ENCODE measurements around the gene KIF18B. TPM values are rescaled to one million over a fixed set of nuclear protein-coding genes. Genes with fewer than 3 reads are reported as not detected.

Gene KIF18B
- total and polyA plus RNA-seq, 2 of the 13 experiments (the other 11 are each of a cell fraction or from before 2014, with no cell fraction given): 15.2 to 15.3 TPM

DNA sequence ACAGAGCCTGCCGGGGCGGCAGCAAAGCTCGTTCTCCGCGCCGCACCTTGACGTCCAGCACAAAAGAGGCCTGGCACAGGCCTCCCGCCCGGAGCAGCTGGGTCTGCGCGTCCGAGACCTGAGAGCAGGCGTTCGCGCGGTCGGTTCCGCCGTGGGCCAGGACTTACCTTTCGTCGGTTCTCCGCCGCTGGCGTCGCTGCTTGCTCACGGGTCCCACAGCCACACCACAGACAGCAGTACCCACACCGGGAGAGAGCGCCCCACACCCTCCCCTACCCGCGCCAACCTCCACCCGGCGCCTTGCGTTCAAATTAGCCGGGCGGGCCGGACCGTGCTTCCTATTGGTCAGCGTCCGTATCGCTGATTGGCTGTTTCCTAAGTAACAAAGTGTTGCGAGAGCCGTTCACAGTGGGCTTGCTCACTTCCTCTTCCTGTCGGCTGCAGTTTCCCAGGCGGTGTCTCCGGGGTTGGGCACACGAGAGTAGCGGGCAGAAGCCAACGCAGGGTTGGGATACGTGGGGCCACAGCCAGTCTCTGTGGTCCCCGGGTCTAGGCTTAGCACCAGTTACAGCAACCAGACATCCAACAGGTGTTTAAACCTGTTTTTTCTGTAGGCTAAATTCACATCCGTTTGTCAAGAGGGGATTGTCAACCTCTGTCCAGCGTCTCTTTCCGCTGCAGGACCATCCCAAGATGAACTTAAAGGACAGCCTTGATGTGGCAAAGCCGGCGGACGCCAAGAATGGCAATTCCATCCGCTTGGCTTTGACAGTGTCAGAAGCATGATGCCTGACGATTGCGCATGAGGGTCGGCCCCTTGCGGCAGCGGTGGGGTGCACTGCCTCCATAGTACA is at the start of gene KIF18B (continued):
- TF ChIP-seq, protein P1, sequence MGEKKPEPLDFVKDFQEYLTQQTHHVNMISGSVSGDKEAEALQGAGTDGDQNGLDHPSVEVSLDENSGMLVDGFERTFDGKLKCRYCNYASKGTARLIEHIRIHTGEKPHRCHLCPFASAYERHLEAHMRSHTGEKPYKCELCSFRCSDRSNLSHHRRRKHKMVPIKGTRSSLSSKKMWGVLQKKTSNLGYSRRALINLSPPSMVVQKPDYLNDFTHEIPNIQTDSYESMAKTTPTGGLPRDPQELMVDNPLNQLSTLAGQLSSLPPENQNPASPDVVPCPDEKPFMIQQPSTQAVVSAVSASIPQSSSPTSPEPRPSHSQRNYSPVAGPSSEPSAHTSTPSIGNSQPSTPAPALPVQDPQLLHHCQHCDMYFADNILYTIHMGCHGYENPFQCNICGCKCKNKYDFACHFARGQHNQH (CRISPR knock-in tag; IDR thresholded peaks at IDR 0.05): peak; percentile 55; the same call in 1 of the 2 replicates
- TF ChIP-seq ZNF576 (CRISPR knock-in tag; IDR thresholded peaks at IDR 0.05): peak; percentile 68; the same call in 1 of the 2 replicates
- TF ChIP-seq YEATS2 (CRISPR knock-in tag; IDR thresholded peaks at IDR 0.05; ENCODE audit: borderline replicate concordance): peak; percentile 88; the same call in 1 of the 2 replicates
- 0 out of 2 replicates have a peak, but pooled peaks have one; percentile 61 for TF ChIP-seq ZNF337 (CRISPR knock-in tag; IDR thresholded peaks at IDR 0.05; ENCODE audit: borderline replicate concordance, low read depth)
- TF ChIP-seq CCDC6 (CRISPR knock-in tag; IDR thresholded peaks at IDR 0.05): peak; percentile 61; the same call in 1 of the 2 replicates
- TF ChIP-seq FOXK1 (CRISPR knock-in tag; IDR thresholded peaks at IDR 0.05; ENCODE audit: borderline replicate concordance, low read depth): peak; percentile 85; the same call in 1 of the 2 replicates
- peak; percentile 89 for TF ChIP-seq DRAP1 (CRISPR knock-in tag; IDR thresholded peaks at IDR 0.05)
- TF ChIP-seq CREB1 (IDR thresholded peaks at IDR 0.05): peak; percentile 61
- peak; percentile 78; the same call in 1 of the 2 replicates for TF ChIP-seq CREB1 (CRISPR knock-in tag; IDR thresholded peaks at IDR 0.05)
- no peak for TF ChIP-seq ZNF816 (CRISPR knock-in tag; IDR thresholded peaks at IDR 0.05; ENCODE audit: borderline replicate concordance)
- TF ChIP-seq AKAP8 (CRISPR knock-in tag; IDR thresholded peaks at IDR 0.05): no peak
- TF ChIP-seq HOXD1 (CRISPR knock-in tag; IDR thresholded peaks at IDR 0.05): peak; percentile 53; the same call in 1 of the 2 replicates
- TF ChIP-seq PHF8 (CRISPR knock-in tag; IDR thresholded peaks at IDR 0.05): peak; percentile 84
- no peak for TF ChIP-seq KDM6A (CRISPR knock-in tag; IDR thresholded peaks at IDR 0.05; ENCODE audit: low read depth)
- peak; percentile 80; the same call in 1 of the 2 replicates for TF ChIP-seq ZNF564 (CRISPR knock-in tag; IDR thresholded peaks at IDR 0.05)
- TF ChIP-seq KMT2B (CRISPR knock-in tag; IDR thresholded peaks at IDR 0.05): peak; percentile 90
- TF ChIP-seq, protein P2, sequence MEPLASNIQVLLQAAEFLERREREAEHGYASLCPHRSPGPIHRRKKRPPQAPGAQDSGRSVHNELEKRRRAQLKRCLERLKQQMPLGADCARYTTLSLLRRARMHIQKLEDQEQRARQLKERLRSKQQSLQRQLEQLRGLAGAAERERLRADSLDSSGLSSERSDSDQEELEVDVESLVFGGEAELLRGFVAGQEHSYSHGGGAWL (CRISPR knock-in tag; IDR thresholded peaks at IDR 0.05): 0 out of 2 replicates have a peak, but pooled peaks have one; percentile 55
- no peak for TF ChIP-seq ZNF569 (CRISPR knock-in tag; IDR thresholded peaks at IDR 0.05; ENCODE audit: borderline replicate concordance)
- TF ChIP-seq, protein P3, sequence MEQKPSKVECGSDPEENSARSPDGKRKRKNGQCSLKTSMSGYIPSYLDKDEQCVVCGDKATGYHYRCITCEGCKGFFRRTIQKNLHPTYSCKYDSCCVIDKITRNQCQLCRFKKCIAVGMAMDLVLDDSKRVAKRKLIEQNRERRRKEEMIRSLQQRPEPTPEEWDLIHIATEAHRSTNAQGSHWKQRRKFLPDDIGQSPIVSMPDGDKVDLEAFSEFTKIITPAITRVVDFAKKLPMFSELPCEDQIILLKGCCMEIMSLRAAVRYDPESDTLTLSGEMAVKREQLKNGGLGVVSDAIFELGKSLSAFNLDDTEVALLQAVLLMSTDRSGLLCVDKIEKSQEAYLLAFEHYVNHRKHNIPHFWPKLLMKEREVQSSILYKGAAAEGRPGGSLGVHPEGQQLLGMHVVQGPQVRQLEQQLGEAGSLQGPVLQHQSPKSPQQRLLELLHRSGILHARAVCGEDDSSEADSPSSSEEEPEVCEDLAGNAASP (CRISPR knock-in tag; IDR thresholded peaks at IDR 0.05; ENCODE audit: borderline replicate concordance): 0 out of 2 replicates have a peak, but pooled peaks have one; percentile 38
- peak; percentile 96 for TF ChIP-seq BORCS8-MEF2B (CRISPR knock-in tag; IDR thresholded peaks at IDR 0.05)
- peak; percentile 35; the same call in 1 of the 2 replicates for TF ChIP-seq ZNF746 (CRISPR knock-in tag; IDR thresholded peaks at IDR 0.05)
- TF ChIP-seq, protein P4, sequence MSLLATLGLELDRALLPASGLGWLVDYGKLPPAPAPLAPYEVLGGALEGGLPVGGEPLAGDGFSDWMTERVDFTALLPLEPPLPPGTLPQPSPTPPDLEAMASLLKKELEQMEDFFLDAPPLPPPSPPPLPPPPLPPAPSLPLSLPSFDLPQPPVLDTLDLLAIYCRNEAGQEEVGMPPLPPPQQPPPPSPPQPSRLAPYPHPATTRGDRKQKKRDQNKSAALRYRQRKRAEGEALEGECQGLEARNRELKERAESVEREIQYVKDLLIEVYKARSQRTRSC (CRISPR knock-in tag; IDR thresholded peaks at IDR 0.05; ENCODE audit: low read depth): 0 out of 2 replicates have a peak, but pooled peaks have one; percentile 28
